ENCODE measurements around the gene CCDC191.

Gene CCDC191

GRCh38 chr3:114056130-114057010, at the start of gene CCDC191, which contains the start of gene QTRT2:
TSS of gene CCDC191 (minus strand) at chr3:114056526. CDS start at chr3:114056466, 60 bp downstream.
TSS of gene QTRT2 (plus strand) at chr3:114056737. CDS start at chr3:114065258, 8,521 bp downstream.
- DNase-seq: peak; percentile 97 to 99

- no peak for DNase-seq
These were observed 48.1 kb upstream of the CCDC191 start for GRCh38 chr3:114104414-114104813.

GRCh38 chr3:114103858-114104257, 47.5 kb upstream of the CCDC191 start:
- DNase-seq: no peak

- no peak for DNase-seq
These were observed 46.9 kb upstream of the CCDC191 start for GRCh38 chr3:114103181-114103580.

- no peak for DNase-seq
These were observed 44.8 kb upstream of the CCDC191 start for GRCh38 chr3:114101101-114101500.

GRCh38 chr3:114095796-114096195, 39.5 kb upstream of the CCDC191 start:
- DNase-seq: no peak

GRCh38 chr3:114093596-114093995, 37.3 kb upstream of the CCDC191 start:
- DNase-seq: no peak

- no peak for DNase-seq
These were observed 36.7 kb upstream of the CCDC191 start for GRCh38 chr3:114093016-114093380.

- DNase-seq: no peak
These were observed 36.1 kb upstream of the CCDC191 start for GRCh38 chr3:114092151-114093015.

GRCh38 chr3:114089675-114090074, 33.3 kb upstream of the CCDC191 start:
- DNase-seq: no peak

- DNase-seq: no peak
These were observed 30.0 kb upstream of the CCDC191 start for GRCh38 chr3:114086356-114086755.

- no peak for DNase-seq
These were observed 26.8 kb upstream of the CCDC191 start for GRCh38 chr3:114083112-114083511.

GRCh38 chr3:114081037-114081436, 24.7 kb upstream of the CCDC191 start:
- no peak for DNase-seq

- DNase-seq: no peak
These were observed 23.9 kb upstream of the CCDC191 start for GRCh38 chr3:114080201-114080600.

- DNase-seq: no peak
These were observed 23.4 kb upstream of the CCDC191 start for GRCh38 chr3:114079761-114080160.

GRCh38 chr3:114078126-114078525, 21.8 kb upstream of the CCDC191 start:
- no peak for DNase-seq

- DNase-seq: no peak
These were observed 20.4 kb upstream of the CCDC191 start for GRCh38 chr3:114076711-114077110.

- DNase-seq: no peak
These were observed 15.5 kb upstream of the CCDC191 start for GRCh38 chr3:114071786-114072185.

- DNase-seq: no peak
These were observed 12.0 kb upstream of the CCDC191 start for GRCh38 chr3:114068336-114068735.

GRCh38 chr3:114067804-114068203, 11.5 kb upstream of the CCDC191 start:
- DNase-seq: no peak

GRCh38 chr3:114060906-114061655, 4.8 kb upstream of the CCDC191 start:
- DNase-seq: no peak

- no peak for DNase-seq
These were observed 2.3 kb upstream of the CCDC191 start for GRCh38 chr3:114058646-114059045.

GRCh38 chr3:114057011-114057347, 653 bp upstream of the CCDC191 start:
- DNase-seq: no peak

Data from cerebellar nuclear complex (tissue), 1 donor.